HG03439 (cell line): ENCODE results near the gene SLC37A3.
"Not testable (repeated sequence)": the region's sequence is repeated elsewhere in the genome, so short reads cannot be mapped to it uniquely, and the experiment has no call there.

ENCODE experiments used
- ATAC-seq: cut with Tn5 transposase; IDR thresholded peaks from one replicate; pipeline ENCODE4 v1.9.1; 2021; ENCODE audit warnings: mild to moderate bottlenecking, moderate library complexity; ENCODE audit not compliant: unreplicated experiment

The SLC37A3 gene

GRCh38 chr7:140349144-140349771, 49.1 kb downstream of the SLC37A3 start:
- ATAC-seq = no peak

GRCh38 chr7:140348161-140348849, 50.0 kb downstream of the SLC37A3 start:
- no peak for ATAC-seq

DNA sequence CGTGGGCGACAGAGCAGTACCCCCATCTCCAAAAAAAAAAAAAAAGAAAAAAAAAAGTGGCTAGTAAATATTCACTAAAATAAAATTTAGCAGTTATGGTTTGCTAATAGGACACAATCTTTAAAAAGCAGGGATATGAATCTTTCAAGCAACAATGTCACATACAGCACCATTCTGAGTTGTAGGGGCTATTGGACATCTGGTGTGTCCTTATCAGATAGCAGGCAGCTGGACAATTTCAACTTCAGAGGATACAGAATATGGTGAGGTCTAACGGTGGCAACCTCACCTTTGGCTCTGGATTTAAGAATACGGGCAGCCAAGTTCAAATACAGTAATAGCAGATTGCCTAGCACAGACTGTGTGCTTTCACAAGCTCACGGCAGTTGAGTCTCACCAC, 51.1 kb downstream of the SLC37A3 start:
- ATAC-seq = no peak

DNA sequence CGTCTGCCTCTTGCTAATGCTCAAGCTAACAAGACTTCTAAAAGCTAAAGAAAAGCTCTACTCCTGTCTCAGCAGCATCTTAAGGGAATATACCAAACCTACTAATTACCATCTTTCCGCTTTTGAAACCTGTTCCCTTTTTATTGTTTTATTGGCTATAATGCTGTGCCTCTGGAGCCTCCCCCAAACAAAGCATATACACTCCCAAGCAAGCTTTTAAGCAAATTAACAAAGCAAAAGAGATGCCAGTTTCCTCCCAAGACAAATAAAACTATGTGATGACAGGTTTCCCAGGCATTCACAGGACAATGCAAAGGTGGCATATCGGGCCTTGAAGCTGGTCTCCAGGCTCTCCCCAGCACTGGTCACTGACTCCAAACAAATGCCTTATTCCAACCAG, 52.9 kb downstream of the SLC37A3 start:
- ATAC-seq = no peak

DNA sequence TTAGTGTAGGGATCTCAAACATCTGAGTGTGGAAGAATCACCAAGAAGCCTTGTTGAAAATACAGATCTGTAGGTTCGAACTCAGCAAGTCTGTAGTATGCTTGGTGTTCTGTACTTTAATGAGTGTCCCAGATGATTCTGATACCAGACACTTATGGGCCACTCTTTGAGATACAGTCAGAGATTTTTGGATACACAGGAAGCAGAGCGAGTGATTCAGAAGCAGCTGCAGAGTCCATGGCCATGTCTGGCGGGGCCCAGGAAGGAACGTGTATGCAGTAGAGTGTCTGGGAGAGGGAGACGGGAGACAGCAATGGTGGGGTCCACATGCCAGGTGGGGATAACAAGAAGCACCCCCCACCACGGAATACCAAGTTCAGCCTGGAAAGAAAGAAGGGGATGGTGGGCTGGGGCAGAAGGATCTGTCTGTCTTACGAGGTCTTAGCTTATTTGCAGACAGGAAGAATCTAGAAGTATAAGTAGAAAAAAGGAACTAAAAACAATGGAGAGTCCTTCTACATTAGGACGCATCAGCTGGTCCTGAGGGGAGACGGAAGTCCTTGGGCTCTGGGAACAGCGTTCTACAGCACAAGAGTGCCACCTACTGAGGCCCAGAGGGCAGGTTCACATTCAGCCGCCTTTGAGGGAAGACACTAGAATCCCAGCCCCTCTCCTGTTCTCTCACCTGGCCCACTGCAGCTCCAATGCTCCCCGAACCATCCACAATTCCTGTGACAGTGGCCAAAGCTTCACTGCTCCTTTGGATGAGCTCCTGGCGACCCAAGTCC, 55.4 kb downstream of the SLC37A3 start:
- ATAC-seq = no peak

GRCh38 chr7:140338959-140339358, 59.4 kb downstream of the SLC37A3 start:
- ATAC-seq = not testable (repeated sequence)

DNA sequence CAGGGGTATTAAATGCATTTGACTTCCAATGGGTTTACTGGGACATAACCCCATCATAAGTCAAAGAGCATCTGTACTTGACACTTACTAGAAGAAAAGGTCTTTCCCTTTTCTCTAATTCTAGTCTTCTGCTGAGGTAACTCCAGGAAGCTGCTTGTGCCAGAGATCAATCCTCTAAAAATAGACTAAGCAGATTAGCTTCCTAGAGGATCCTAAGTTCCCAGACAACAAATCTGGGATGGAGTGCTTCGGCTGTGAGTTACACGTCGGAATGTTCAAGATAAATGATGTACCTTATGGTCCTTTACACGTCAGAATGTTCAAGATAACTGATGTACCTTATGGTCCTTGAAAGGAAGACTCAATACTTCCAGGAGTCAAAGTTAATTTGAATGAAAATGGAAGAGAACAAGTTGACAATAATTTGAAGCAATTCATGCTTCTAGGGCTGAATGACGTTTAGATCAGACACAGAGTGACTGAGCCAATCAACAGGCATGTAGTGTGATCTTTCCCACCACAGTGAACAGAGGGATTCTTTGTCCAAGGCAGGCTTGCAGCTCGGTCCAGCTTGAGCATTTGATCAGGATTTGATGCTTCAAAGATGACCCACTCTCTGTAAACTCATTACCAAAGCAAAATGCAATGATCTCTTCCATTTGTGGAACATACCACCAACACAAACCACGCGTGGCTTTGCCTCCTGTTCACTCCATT, 63.8 kb downstream of the SLC37A3 start:
- no peak for ATAC-seq

- ATAC-seq = no peak
Observed at GRCh38 chr7:140333686-140334085, 64.6 kb downstream of the SLC37A3 start.

- no peak for ATAC-seq
Observed at GRCh38 chr7:140333223-140333622, 65.1 kb downstream of the SLC37A3 start.

DNA sequence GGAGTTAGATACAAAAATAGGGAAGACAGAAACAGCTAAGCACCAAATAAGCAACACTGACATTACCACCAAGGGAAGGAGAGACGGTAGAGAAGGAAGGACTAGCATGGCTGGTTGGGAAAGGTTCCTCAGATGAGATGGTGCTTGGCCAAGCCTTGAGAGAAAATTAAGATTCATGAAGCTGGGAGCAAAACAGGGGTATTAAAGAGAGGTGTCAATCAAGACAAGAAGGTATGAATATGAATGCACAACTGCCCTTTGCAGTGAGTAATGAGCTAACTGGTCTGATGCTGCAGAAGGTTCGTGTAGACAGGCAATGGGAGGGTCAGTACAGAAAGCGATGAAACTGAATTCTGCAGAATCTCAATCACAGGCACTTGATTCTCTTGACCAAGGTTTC, 67.7 kb downstream of the SLC37A3 start:
- no peak for ATAC-seq

GRCh38 chr7:140330128-140330527, 68.2 kb downstream of the SLC37A3 start:
- no peak for ATAC-seq

GRCh38 chr7:140327261-140327661, 71.1 kb downstream of the SLC37A3 start:
- ATAC-seq = no peak

DNA sequence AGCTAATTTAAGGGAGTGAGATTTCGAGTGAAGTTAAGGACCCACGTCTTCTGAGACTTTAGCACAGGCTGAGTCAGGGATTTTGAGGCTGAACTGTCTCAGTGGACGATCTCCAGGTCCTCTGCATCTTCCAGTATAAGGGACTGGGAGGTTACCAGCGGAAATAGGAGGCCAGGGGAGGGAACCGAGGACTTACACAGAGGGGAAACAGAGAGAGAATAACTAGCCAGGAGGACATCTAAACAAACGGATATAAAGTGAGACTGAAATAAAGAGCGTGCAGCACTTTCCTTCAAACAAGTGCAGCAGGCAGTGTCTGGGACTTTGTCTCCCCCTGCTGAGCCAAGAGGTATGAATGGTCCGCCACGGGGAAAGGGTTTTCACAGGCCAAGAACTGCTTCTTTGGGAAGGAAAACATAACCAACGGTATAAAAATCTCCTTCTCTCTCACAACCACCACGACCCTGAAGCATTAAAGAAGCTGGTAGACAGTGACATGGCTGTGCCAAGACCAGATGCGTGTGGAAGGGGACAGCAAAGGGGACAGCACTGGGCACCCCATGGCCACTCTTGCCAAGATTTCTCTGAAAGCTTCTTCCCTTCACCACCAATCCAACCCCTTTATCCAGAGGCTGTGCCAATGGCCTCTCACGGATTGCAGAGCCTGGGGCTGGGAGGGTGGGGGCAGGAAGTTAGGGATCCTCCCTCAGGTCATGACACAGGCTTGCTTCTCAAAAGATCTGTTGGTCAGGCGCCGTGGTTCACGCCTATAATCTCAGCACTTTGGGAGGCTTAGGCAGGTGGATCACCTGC, 72.0 kb downstream of the SLC37A3 start:
- ATAC-seq = no peak

DNA sequence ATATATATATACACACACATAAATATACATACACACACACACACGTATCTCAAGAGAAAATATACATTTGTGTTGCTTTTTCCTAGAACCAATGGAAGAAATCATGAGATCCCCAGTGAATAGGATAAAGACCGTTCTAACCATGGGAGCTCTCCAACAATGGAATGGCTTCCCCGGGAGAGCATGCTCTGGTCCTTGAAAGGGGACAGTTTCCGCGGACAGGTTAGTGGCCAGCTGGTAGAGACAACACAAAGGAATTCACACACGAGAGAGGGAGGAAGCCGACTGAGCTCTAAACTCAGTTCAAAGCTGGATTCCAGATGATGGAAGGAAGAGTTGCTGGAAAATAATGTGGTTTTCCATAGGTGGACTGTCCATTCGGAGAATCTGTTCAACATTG, 72.7 kb downstream of the SLC37A3 start:
- ATAC-seq = no peak

DNA sequence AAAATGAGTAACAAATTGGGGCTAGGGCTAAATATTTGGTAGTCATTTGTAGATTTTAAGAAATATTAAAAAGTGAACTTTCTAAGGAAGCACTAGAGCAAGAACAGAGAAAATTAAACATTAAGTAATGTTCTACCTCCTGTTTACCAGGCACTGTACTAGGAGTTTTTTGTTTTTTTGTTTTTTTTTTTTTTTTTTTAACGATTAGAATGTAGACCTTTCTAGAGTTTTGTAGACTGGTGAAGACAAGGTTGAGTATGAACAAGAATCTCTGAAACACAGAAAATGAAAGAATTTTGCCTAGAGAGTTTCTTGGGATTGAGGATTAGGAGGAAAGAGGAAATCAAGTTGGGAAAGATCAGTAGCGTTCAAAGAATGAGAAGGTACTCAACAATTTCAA, 73.6 kb downstream of the SLC37A3 start:
- no peak for ATAC-seq

- no peak for ATAC-seq
Observed at GRCh38 chr7:140322759-140323158, 75.6 kb downstream of the SLC37A3 start.

DNA sequence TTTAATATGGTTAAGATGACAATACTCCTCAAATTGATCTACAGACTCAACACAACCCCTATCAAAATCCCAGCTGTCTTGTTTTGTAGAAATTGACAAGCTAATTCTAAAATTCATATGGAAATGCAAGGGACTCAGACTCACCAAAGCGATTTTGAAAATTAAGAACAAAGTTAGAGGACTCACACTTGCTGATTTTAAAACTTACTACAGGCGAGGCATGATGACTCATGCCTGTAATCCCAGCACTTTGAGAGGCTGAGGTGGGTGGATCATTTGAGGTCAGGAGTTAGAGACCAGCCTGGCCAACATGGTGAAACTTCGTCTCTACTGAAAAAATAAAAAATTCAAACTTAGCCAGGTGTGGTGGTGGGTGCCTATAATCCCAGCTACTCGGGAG, 78.3 kb downstream of the SLC37A3 start:
- ATAC-seq = not testable (repeated sequence)

DNA sequence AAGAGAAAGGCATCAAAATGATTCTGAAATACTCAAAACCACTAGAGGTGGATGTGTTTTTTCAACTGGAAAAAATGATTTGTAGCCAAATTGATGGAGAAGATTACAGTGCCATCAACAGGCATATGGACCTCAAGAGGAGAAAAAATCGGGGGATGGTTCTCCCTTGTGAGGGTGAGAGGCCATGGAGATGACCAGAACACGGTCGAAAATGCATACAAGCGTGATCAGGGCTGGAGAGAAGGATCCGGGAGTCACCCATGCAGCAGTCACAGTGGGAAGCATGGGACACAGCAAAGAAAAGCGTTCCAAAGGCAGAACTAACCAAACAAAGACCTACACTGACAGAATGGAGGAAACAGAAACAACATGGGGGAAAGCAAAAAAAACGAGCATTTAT, 80.3 kb downstream of the SLC37A3 start:
- no peak for ATAC-seq

GRCh38 chr7:140317597-140317996, 80.7 kb downstream of the SLC37A3 start:
- no peak for ATAC-seq

- no peak for ATAC-seq
Observed at GRCh38 chr7:140316165-140316661, 82.1 kb downstream of the SLC37A3 start.
